Measurements from ENCODE around the gene RAB28. TPM values are rescaled to one million over a fixed set of nuclear protein-coding genes. Genes with fewer than 3 reads are reported as not detected.

Gene RAB28
- total RNA-seq, 4 donors from 2014 or later: 9.7 to 32.6 (median 21.2) TPM

DNA sequence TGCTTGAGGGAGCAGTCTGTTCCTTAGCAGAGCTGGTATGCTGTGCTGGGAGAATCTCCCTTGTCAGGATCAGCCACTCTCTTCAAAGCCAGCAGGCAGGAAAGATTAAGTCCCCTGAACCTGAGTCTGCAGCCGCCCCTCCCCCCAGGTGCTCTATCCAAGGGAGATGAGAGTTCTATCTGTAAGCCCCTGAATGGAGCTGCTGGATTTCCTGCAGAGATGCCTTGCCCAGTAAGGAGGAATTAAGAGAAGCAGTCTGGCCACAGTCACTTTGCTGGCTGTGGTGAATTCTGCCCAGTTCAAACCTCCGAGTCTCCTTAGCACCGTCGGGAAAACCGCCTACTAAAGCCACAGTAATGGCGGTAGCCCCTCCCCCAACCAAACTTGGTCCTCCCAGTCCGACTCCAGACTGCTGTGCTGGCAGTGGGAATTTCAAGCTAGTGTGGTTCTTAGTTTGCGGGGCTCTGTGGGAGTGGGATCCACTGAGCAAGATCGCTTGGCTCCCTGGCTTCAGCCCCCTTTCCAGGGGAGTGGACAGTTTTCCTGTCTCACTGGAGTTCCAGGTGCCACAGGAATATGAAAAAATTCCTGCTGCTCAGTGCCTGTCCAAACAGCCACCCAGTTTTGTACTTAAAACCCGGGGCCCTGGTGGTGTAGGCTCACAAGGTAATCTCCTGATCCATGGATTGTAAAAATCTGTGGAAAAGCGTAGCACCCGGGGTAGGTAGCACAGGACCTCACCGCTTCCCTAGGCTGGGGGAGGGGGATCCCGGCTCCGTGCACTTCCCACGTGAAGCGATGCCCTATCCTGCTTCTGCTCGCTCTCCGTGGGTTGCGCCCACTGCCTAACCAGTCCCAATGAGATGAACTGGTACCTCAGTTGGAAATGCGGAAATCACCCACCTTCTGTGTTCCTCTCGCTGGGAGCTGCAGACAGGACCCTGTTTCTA, 38.0 kb downstream of the RAB28 start:
- H3K36me3 ChIP-seq: no peaks in the 10 kb centered on the region
- no peaks in the 10 kb centered on the region for H3K27me3 ChIP-seq
- DNase-seq: no peak
- no peaks in the 10 kb centered on the region for H3K9me3 ChIP-seq
- H3K4me1 ChIP-seq: no peaks in the 10 kb centered on the region
- no peak for TF ChIP-seq POLR2A (IDR thresholded peaks at IDR 0.05)
- TF ChIP-seq, protein P1, sequence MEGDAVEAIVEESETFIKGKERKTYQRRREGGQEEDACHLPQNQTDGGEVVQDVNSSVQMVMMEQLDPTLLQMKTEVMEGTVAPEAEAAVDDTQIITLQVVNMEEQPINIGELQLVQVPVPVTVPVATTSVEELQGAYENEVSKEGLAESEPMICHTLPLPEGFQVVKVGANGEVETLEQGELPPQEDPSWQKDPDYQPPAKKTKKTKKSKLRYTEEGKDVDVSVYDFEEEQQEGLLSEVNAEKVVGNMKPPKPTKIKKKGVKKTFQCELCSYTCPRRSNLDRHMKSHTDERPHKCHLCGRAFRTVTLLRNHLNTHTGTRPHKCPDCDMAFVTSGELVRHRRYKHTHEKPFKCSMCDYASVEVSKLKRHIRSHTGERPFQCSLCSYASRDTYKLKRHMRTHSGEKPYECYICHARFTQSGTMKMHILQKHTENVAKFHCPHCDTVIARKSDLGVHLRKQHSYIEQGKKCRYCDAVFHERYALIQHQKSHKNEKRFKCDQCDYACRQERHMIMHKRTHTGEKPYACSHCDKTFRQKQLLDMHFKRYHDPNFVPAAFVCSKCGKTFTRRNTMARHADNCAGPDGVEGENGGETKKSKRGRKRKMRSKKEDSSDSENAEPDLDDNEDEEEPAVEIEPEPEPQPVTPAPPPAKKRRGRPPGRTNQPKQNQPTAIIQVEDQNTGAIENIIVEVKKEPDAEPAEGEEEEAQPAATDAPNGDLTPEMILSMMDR (IDR thresholded peaks at IDR 0.05): no peak
- H3K4me3 ChIP-seq: no peak overlapping the region
- H3K27ac ChIP-seq: no peak overlapping the region
- intact Hi-C loops (cut with DNase I; ENCODE audit: low total_unique reads): no loop called here

DNA sequence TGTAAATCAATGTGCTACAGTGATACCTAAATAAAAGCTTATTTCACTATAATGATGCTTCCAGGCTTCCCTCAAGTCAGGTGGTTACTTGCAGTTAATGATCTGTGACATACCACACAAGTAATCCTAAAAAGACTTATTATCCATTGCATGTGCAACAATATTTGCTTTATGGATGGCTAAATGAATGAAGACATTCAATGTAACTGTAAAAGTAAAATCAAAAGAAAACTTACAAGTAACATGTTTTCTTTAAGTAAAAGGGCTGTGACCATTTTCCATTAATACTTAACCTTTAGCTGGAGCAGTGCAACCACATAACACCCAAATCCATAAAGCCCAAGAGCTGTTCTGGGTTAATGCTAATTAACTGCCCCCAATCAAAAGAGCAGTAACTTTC, 42.6 kb downstream of the RAB28 start:
- Histone ChIP-seq H3K36me3 (no peaks in the 10 kb centered on the region), H3K27me3 (no peaks in the 10 kb centered on the region), H3K4me3 (no peak overlapping the region), H3K27ac (no peak overlapping the region), H3K4me1 (no peaks in the 10 kb centered on the region), H3K9me3 (peaks cover 0 to 8% of the 10 kb centered on the region in 2 donors)
- no peak for TF ChIP-seq POLR2A (IDR thresholded peaks at IDR 0.05)
- TF ChIP-seq, protein P1 (IDR thresholded peaks at IDR 0.05): no peak
- DNase-seq: no peak
- intact Hi-C loops (cut with DNase I; ENCODE audit: low total_unique reads): no loop called here

DNA sequence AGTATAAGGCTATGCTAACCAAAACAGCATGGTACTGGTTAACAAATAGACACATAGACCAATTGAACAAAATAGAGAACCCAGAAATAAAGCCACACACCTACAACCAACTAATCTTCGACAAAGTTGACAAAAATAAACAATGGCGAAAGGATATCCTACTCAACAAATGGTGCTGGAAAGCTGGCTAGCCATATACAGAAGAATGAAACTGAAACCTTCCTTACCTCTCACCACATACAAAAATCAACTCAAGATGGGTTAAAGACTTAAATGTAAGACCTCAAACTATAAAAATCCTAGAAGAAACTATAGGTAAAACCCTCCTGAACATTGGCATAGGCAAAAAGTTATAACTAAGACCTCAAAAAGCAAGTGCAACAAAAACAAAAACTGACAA, 47.2 kb downstream of the RAB28 start:
- TF ChIP-seq, protein P1 (IDR thresholded peaks at IDR 0.05): no peak
- TF ChIP-seq POLR2A (IDR thresholded peaks at IDR 0.05): no peak
- H3K27me3 ChIP-seq: no peaks in the 10 kb centered on the region

DNA sequence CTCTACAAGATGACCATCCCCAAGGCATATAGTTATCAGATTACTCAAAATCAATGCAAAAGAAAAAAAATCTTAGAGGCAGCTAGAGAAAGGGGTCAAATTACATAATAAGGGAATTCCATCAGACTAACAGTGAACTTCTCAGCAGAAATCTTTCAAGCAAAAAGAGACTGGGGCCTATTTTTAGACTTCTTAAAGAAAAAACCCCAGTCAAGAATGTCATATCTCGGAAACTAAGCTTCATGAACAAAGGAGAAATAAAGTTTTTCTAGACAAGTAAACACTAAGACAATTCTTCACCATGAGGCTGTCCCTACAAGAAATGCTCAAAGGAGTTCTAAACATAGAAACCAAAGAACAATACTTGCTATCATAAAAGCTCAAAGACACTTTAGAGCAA, 51.7 kb downstream of the RAB28 start:
- Histone ChIP-seq H3K27me3 (no peaks in the 10 kb centered on the region), H3K27ac (no peak overlapping the region), H3K4me1 (no peaks in the 10 kb centered on the region), H3K4me3 (no peak overlapping the region), H3K9me3 (peaks cover 0 to 11% of the 10 kb centered on the region in 2 donors), H3K36me3 (no peaks in the 10 kb centered on the region)
- DNase-seq: no peak
- no peak for TF ChIP-seq POLR2A (IDR thresholded peaks at IDR 0.05)
- TF ChIP-seq, protein P1 (IDR thresholded peaks at IDR 0.05): no peak
- intact Hi-C loops (cut with DNase I; ENCODE audit: low total_unique reads): no loop called here

More for the DNA sequence above, 47.2 kb downstream of the RAB28 start:
- peaks cover 0 to 14% of the 10 kb centered on the region in 2 donors for H3K9me3 ChIP-seq
- intact Hi-C loops (cut with DNase I; ENCODE audit: low total_unique reads): no loop called here
- H3K36me3 ChIP-seq: no peaks in the 10 kb centered on the region
- no peaks in the 10 kb centered on the region for H3K4me1 ChIP-seq
- no peak overlapping the region for H3K4me3 ChIP-seq
- DNase-seq: no peak
- no peak overlapping the region for H3K27ac ChIP-seq

DNA sequence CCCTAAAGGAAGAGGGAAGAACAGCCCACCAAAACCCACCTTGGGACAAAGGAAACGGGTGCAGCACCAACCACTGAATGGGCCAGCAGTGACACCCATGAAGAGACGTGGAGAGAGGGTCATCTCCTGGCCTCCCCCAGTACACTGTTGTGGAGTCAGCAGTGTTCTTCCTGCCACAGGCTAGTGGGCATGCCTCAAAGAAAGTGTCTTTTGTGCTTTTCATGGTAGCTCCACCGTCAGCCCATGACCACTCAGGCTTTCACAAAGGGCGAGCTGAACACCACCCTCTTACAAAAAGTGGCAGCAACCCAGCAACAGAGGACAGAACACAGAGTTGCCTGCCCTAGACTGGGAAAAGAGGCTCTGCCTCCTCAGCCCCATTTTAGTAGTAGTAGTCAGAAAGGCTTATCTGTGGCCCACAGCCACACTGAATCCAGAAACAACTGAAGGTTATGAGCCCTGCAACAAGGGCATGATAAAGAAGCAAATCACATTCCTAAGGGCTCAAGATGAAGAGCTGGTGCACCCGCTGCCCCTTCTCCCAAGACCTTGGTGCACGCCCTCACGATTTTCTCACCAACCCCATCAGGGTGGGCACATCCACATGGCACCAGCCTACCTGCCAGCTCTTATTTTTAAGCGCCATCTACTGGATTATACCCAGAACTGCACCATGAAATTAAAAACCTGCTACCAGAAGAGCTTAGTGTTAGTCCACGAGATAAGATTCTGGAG, 53.1 kb downstream of the RAB28 start:
- intact Hi-C loops (cut with DNase I; ENCODE audit: low total_unique reads): no loop called here
- Histone ChIP-seq H3K4me3 (no peak overlapping the region), H3K4me1 (no peaks in the 10 kb centered on the region)

More for the DNA sequence above, 53.1 kb downstream of the RAB28 start:
- TF ChIP-seq, protein P1 (IDR thresholded peaks at IDR 0.05): no peak
- no peak for TF ChIP-seq POLR2A (IDR thresholded peaks at IDR 0.05)
- no peak for DNase-seq
- H3K27ac ChIP-seq: no peak overlapping the region
- H3K36me3 ChIP-seq: no peaks in the 10 kb centered on the region
- no peaks in the 10 kb centered on the region for H3K27me3 ChIP-seq
- peaks cover 0 to under 1% of the 10 kb centered on the region in 2 donors for H3K9me3 ChIP-seq

Measured in uterus (tissue), 4 donors.